GM12878 (cell line): Measurements from ENCODE around the gene KMT2E. TPM values are rescaled to one million over a fixed set of nuclear protein-coding genes. Genes with fewer than 3 reads are reported as not detected.

Source experiments
- ATAC-seq: fragments of 200-7000 bp; cut with Tn5 transposase; 3 replicates; pipeline ENCODE4 v1.9.1; 2020; ENCODE audit warnings: mild to moderate bottlenecking, moderate library complexity
- BruUV-seq: library from RNA; stranded (reverse); fragments of 400-500 nt; replicated peaks from 2 replicates; lab custom pipeline; 2021; lab: Mats Ljungman, UMichigan
- CTCF ChIA-PET: fragments of 300-600 bp; sonication (Branson Sonifier 250); formaldehyde crosslinking; extraction: SDS; loops from one replicate; lab custom pipeline; 2021; ENCODE audit warnings: inconsistent platforms; lab: Yijun Ruan, JAX
- POLR2A ChIA-PET: fragments of 350-600 bp; formaldehyde crosslinking; extraction: SDS; loops from one replicate; lab custom pipeline; 2021; ENCODE audit warnings: inconsistent platforms; lab: Charles Lee
- RAD21 ChIA-PET: fragments of 300-600 bp; sonication (Branson Sonifier 250); formaldehyde crosslinking; loops from one replicate; lab custom pipeline; 2023; ENCODE audit warnings: antibody characterized with exemption; ENCODE audit not compliant: unreplicated experiment; lab: Charles Lee
- SMC1A ChIA-PET: fragments of 300-600 bp; sonication (Branson Sonifier 250); formaldehyde crosslinking; loops from one replicate; lab custom pipeline; 2023; ENCODE audit not compliant: unreplicated experiment, uncharacterized antibody; lab: Charles Lee
- DNase-seq: peaks from one replicate; pipeline ENCODE4 v3.0.0-alpha.2; 2011; ENCODE audit warnings: low read depth, low spot score
- FAIRE-seq: peaks from 3 replicates; lab custom pipeline; 2011; peaks lifted over from hg19 to GRCh38; lab: Jason Lieb, UNC
- H2AFZ ChIP-seq: 2 replicates; pipeline ENCODE4 v1.6.0; 2011; ENCODE audit warnings: low read depth, low read length, control low read depth; ENCODE audit not compliant: control insufficient read depth
- H3K27ac ChIP-seq: 2 replicates; pipeline ENCODE4 v1.5.1; 2011; ENCODE audit warnings: control low read depth; ENCODE audit not compliant: control insufficient read depth, insufficient read depth
- H3K27me3 ChIP-seq, 2 experiments: replicated peaks in 1 of 2; 2 replicates each; pipeline versions ENCODE4 v1.6.0 to v1.6.1; 2011; ENCODE audit warnings: low read length in 1 of 2; ENCODE audit not compliant: control insufficient read depth in 2 of 2, insufficient read depth in 2 of 2
- H3K36me3 ChIP-seq, 2 experiments: 2 replicates each; pipeline ENCODE4 v1.5.1; 2011; ENCODE audit warnings: low read length in 1 of 2; ENCODE audit not compliant: control insufficient read depth in 2 of 2, insufficient read depth in 2 of 2
- H3K4me1 ChIP-seq: 2 replicates; pipeline ENCODE4 v1.6.1; 2011; ENCODE audit warnings: mild to moderate bottlenecking, low read length, moderate library complexity, mixed read lengths; ENCODE audit not compliant: control insufficient read depth, insufficient read depth
- H3K4me2 ChIP-seq: 2 replicates; pipeline ENCODE4 v1.6.0; 2011; ENCODE audit warnings: control low read depth; ENCODE audit not compliant: control insufficient read depth, insufficient read depth
- H3K4me3 ChIP-seq: fragments of 200-600 bp; sonication (generic); 2 replicates; pipeline ENCODE4 v1.5.1; 2016
- H3K79me2 ChIP-seq: 2 replicates; pipeline ENCODE4 v1.6.0; 2011; ENCODE audit warnings: low read length; ENCODE audit not compliant: control insufficient read depth, insufficient read depth
- H3K9ac ChIP-seq: 2 replicates; pipeline ENCODE4 v1.8.0; 2011; ENCODE audit warnings: low read length, control low read depth, mixed read lengths; ENCODE audit not compliant: control insufficient read depth, insufficient read depth
- H3K9me3 ChIP-seq: replicated peaks from 3 replicates; pipeline ENCODE4 v1.5.1; 2011; ENCODE audit warnings: mild to moderate bottlenecking, low read length; ENCODE audit not compliant: control insufficient read depth, insufficient read depth
- H4K20me1 ChIP-seq: 2 replicates; pipeline ENCODE4 v1.6.0; 2011; ENCODE audit not compliant: control insufficient read depth, insufficient read depth
- CTCF ChIP-seq, 3 experiments: IDR thresholded peaks in 2 of 3; conservative IDR thresholded peaks in 1 of 3; 2 replicates each; pipeline ENCODE4 v1.5.1; 2011; ENCODE audit warnings: low read depth in 3 of 3, low read length in 3 of 3, mild to moderate bottlenecking in 3 of 3, control low read depth in 2 of 3, moderate library complexity in 2 of 3, inconsistent platforms in 1 of 3, mixed read lengths in 1 of 3; ENCODE audit not compliant: control insufficient read depth in 2 of 3, insufficient read depth in 1 of 3; ENCODE audit errors: extremely low read depth in 1 of 3
- RAD21 ChIP-seq: IDR thresholded peaks from 2 replicates; pipeline ENCODE4 v1.6.1; 2011; ENCODE audit warnings: mild to moderate bottlenecking, low read depth, low read length, moderate library complexity; ENCODE audit not compliant: insufficient read depth
- SMC3 ChIP-seq: IDR thresholded peaks from 2 replicates; pipeline ENCODE4 v1.6.1; 2011; ENCODE audit warnings: low read length, improper control_type of control experiment, borderline replicate concordance
- ZNF687 ChIP-seq: fragments of 450-650 bp; IDR thresholded peaks from 2 replicates; pipeline ENCODE4 v1.6.1; 2017; ENCODE audit warnings: mild to moderate bottlenecking, moderate library complexity
- WGBS: methylation state at CpG from one replicate; pipeline ENCODE4 v1.1.6; 2016; ENCODE audit warnings: low lambda C conversion rate; ENCODE audit not compliant: insufficient replicate concordance, insufficient coverage; ENCODE audit errors: missing lambda C conversion rate; 5-methylcytosine and 5-hydroxymethylcytosine counted together
- in situ Hi-C: fragments of 300-500 bp; cut with MboI; formaldehyde crosslinking; loops from 9 replicates; pipeline ENCODE4 v1.14.3; 2018; ENCODE audit warnings: mixed read lengths
- intact Hi-C: fragments of 100-400 bp; cut with micrococcal nuclease; formaldehyde crosslinking; loops from one replicate; pipeline ENCODE4 v1.14.2; 2022; ENCODE audit not compliant: unreplicated experiment
- polyA plus RNA-seq, 11 experiments: library from polyadenylated mRNA; depleted of rRNA in 4 of 11; unstranded in 6 of 11; stranded (reverse) in 5 of 11; fragments of >200 nt; fragmentation: Nextera tagmentation in 4 of 11; fragmentation: Illumina TruSeq in 1 of 11; extraction: Ambion mirVana in 4 of 11; extraction: Trizol in 1 of 11; gene quantifications; 1 replicate in 1 of 11; 2 replicates in 10 of 11; pipeline versions ENCODE4 v1.2.1 to v1.2.3, GENCODE V29; 2011 to 2016; ENCODE audit warnings: inconsistent platforms in 2 of 11, missing spikeins in 2 of 11, low read depth in 1 of 11
- total RNA-seq, 4 experiments: library from RNA; depleted of rRNA in 3 of 4; stranded (reverse); fragments of >200 nt in 3 of 4; fragmentation: Illumina TruSeq in 1 of 4; extraction: Trizol in 1 of 4; gene quantifications; 2 replicates each; pipeline versions ENCODE4 v1.2.1 to v1.2.3, GENCODE V29; 2013 to 2021

KMT2E gene
- total and polyA plus RNA-seq, 10 of the 15 experiments (the other 5 are each of a cell fraction or from before 2014, with no cell fraction given): 13.2 to 68.1 (median 34.1) TPM

GRCh38 chr7:105141068-105141467, 127.1 kb downstream of the KMT2E start:
- CTCF ChIA-PET: interaction anchor here (0.6 to 2.8 kb wide), 9 partner anchors 20 to 219 kb away, joined by 3 to 14 read pairs (median 4); no protein-coding TSS in a partner anchor
- Histone ChIP-seq H3K9ac (no peak overlapping the region), H3K4me3 (no peak overlapping the region), H2AFZ (no peak overlapping the region), H3K79me2 (no peaks in the 10 kb centered on the region), H3K27ac (no peak overlapping the region), H3K4me2 (no peak overlapping the region), H4K20me1 (no peaks in the 10 kb centered on the region), H3K36me3 (peaks cover 7% of the 10 kb centered on the region in 2 experiments; a peak in 3 of 4 replicates), H3K27me3 (no peaks in the 10 kb centered on the region), H3K4me1 (no peaks in the 10 kb centered on the region), H3K9me3 (no peaks in the 10 kb centered on the region)
- intact Hi-C loops (no loop called here), in situ Hi-C loops (no loop called here)
- FAIRE-seq: no peak
- WGBS: 86% methylated on average over 6 of the region's 6 CpGs
- TF ChIP-seq ZNF687 (no peak), RAD21 (peak; percentile 48), SMC3 (peak; percentile 40; the same call in 1 of the 2 replicates), CTCF (IDR thresholded peaks at IDR 0.05 in 2 of 3, conservative IDR thresholded peaks at IDR 0.05 in 1 of 3; ENCODE audit: control insufficient read depth in 2 of 3, extremely low read depth in 1 of 3, insufficient read depth in 1 of 3, low read depth in 3 of 3, low read length in 3 of 3) (peak in 2 of 3 experiments; percentile 20 to 41; a peak in 3 of 6 replicates)
- POLR2A ChIA-PET: no interaction called here
- peak; percentile 61; the same call in 2 of the 3 replicates for ATAC-seq
- RAD21 ChIA-PET: interaction anchor here (0.8 to 1.5 kb wide), 4 partner anchors 24 to 289 kb away, joined by 3 to 5 read pairs (median 3); no protein-coding TSS in a partner anchor
- SMC1A ChIA-PET: interaction anchor here (0.6 to 2.0 kb wide), 9 partner anchors 16 to 289 kb away, joined by 3 to 7 read pairs (median 4); no protein-coding TSS in a partner anchor
- BruUV-seq: no TSS peak
- DNase-seq: no peak
